A549 (cell line): ENCODE measurements around the gene TIGD6. TPM values are rescaled to one million over a fixed set of nuclear protein-coding genes. Genes with fewer than 3 reads are reported as not detected.

Experiments
- ATAC-seq, 2 experiments: fragments of 200-7000 bp in 1 of 2; fragments of >200 bp in 1 of 2; cut with Nextera tagmentation in 1 of 2; cut with Tn5 transposase in 1 of 2; 3 replicates each; pipeline versions ENCODE4 v1.8.0 to v1.9.1; 2018 to 2020; ENCODE audit warnings: mild to moderate bottlenecking in 1 of 2, moderate library complexity in 1 of 2
- CTCF ChIA-PET: fragments of 300-600 bp; sonication (Branson Sonifier 250); formaldehyde crosslinking; extraction: SDS; loops from one replicate; lab custom pipeline; 2021; ENCODE audit warnings: antibody characterized with exemption, inconsistent platforms; lab: Yijun Ruan, JAX
- POLR2A ChIA-PET: fragments of 350-600 bp; formaldehyde crosslinking; extraction: SDS; loops from one replicate; lab custom pipeline; 2021; ENCODE audit warnings: antibody characterized with exemption, inconsistent platforms; lab: Yijun Ruan, JAX
- DNase-seq, 2 experiments: peaks; one replicate each; pipeline versions ENCODE4 v3.0.0 to v3.0.0-alpha.2; 2011 to 2016; ENCODE audit warnings: low read depth in 1 of 2, low spot score in 1 of 2
- FAIRE-seq: peaks from 2 replicates; lab custom pipeline; 2011; peaks lifted over from hg19 to GRCh38; lab: Jason Lieb, UNC
- H3K27ac ChIP-seq, 2 experiments: fragments of >200 bp; sonication (Bioruptor Twin); formaldehyde crosslinking; 3 replicates each; pipeline ENCODE4 v1.5.1; 2016 to 2017
- H3K4me1 ChIP-seq: fragments of >200 bp; sonication (Bioruptor Twin); formaldehyde crosslinking; 3 replicates; pipeline ENCODE4 v1.6.1; 2016
- H3K4me2 ChIP-seq: fragments of >200 bp; sonication (Bioruptor Twin); formaldehyde crosslinking; 3 replicates; pipeline ENCODE4 v1.6.1; 2016
- H3K4me3 ChIP-seq: fragments of >200 bp; sonication (Bioruptor Twin); formaldehyde crosslinking; 3 replicates; pipeline ENCODE4 v1.5.1; 2016
- H3K9me3 ChIP-seq: fragments of >200 bp; sonication (Bioruptor Twin); formaldehyde crosslinking; 3 replicates; pipeline ENCODE4 v1.6.1; 2016
- BCL3 ChIP-seq: fragments of >200 bp; sonication (Bioruptor Twin); formaldehyde crosslinking; IDR thresholded peaks from 3 replicates; pipeline ENCODE4 v1.6.1; 2016
- CBX8 ChIP-seq: fragments of 200-600 bp; sonication (generic); IDR thresholded peaks from 2 replicates; pipeline ENCODE4 v1.6.1; 2016
- CHD4 ChIP-seq: fragments of 200-600 bp; sonication (generic); IDR thresholded peaks from 2 replicates; pipeline ENCODE4 v1.6.1; 2016; ENCODE audit warnings: antibody characterized with exemption, mild to moderate bottlenecking, borderline replicate concordance
- EHMT2 ChIP-seq: fragments of 200-600 bp; sonication (generic); IDR thresholded peaks from 2 replicates; pipeline ENCODE4 v1.6.1; 2016; ENCODE audit warnings: antibody characterized with exemption, low read depth, mild to moderate bottlenecking, moderate library complexity
- ELK1 ChIP-seq: fragments of 150-350 bp; IDR thresholded peaks from 2 replicates; pipeline ENCODE4 v1.6.1; 2014; ENCODE audit warnings: low read depth, mild to moderate bottlenecking, low read length
- ESRRA ChIP-seq: fragments of 150-350 bp; IDR thresholded peaks from 2 replicates; pipeline ENCODE4 v1.6.1; 2014; ENCODE audit warnings: mild to moderate bottlenecking, low read length, borderline replicate concordance
- FOSL2 ChIP-seq, 2 experiments: fragments of 450-650 bp in 1 of 2; fragments of >200 bp in 1 of 2; sonication (Bioruptor Twin) in 1 of 2; formaldehyde crosslinking; IDR thresholded peaks; 2 replicates each; pipeline versions ENCODE4 v1.5.0 to v1.6.1; 2016 to 2020; ENCODE audit warnings: mild to moderate bottlenecking in 1 of 2, moderate library complexity in 1 of 2
- HDAC2 ChIP-seq: fragments of 200-600 bp; sonication (generic); IDR thresholded peaks from 2 replicates; pipeline ENCODE4 v1.6.1; 2016
- HES2 ChIP-seq: fragments of >200 bp; sonication (Bioruptor Twin); formaldehyde crosslinking; IDR thresholded peaks from 2 replicates; pipeline ENCODE4 v1.6.1; 2016
- HEYL ChIP-seq: fragments of 250-450 bp; sonication (Bioruptor Pico); IDR thresholded peaks from 2 replicates; pipeline ENCODE4 v1.8.0; 2021; ENCODE audit warnings: mild to moderate bottlenecking, moderate library complexity
- HOXA7 ChIP-seq: fragments of 250-450 bp; sonication (Bioruptor Pico); IDR thresholded peaks from 2 replicates; pipeline ENCODE4 v1.5.0; 2020; ENCODE audit warnings: mild to moderate bottlenecking, moderate library complexity
- HOXB13 ChIP-seq: fragments of 250-450 bp; sonication (Bioruptor Pico); IDR thresholded peaks from 2 replicates; pipeline ENCODE4 v1.5.0; 2020; ENCODE audit warnings: low read depth, mild to moderate bottlenecking, moderate library complexity
- JUNB ChIP-seq: fragments of >200 bp; sonication (Bioruptor Twin); formaldehyde crosslinking; IDR thresholded peaks from 2 replicates; pipeline ENCODE4 v1.6.1; 2016
- MAZ ChIP-seq: fragments of 150-350 bp; IDR thresholded peaks from 2 replicates; pipeline ENCODE4 v1.6.1; 2014; ENCODE audit warnings: antibody characterized with exemption, low read depth, low read length, borderline replicate concordance
- MYC ChIP-seq: IDR thresholded peaks from 2 replicates; pipeline ENCODE4 v1.6.1; 2012; ENCODE audit warnings: mild to moderate bottlenecking, inconsistent platforms, low read length, improper control_type of control experiment, borderline replicate concordance
- POLR2AphosphoS2 ChIP-seq: conservative IDR thresholded peaks from 2 replicates; pipeline ENCODE4 v1.6.1; 2012; ENCODE audit warnings: low read length, improper control_type of control experiment, inconsistent platforms
- RARB ChIP-seq: fragments of 250-450 bp; sonication (Bioruptor Pico); IDR thresholded peaks from 2 replicates; pipeline ENCODE4 v1.8.0; 2021; ENCODE audit warnings: mild to moderate bottlenecking, moderate library complexity
- SMC3 ChIP-seq: fragments of >200 bp; sonication (Bioruptor Twin); formaldehyde crosslinking; IDR thresholded peaks from 3 replicates; pipeline ENCODE4 v1.6.1; 2018; ENCODE audit warnings: inconsistent platforms
- USF2 ChIP-seq: fragments of 450-650 bp; IDR thresholded peaks from 2 replicates; pipeline ENCODE4 v1.6.1; 2014; ENCODE audit warnings: antibody characterized with exemption
- ZC3H11A ChIP-seq: fragments of 450-650 bp; IDR thresholded peaks from 2 replicates; pipeline ENCODE4 v1.6.1; 2014; ENCODE audit warnings: antibody characterized with exemption, mild to moderate bottlenecking
- ZFP36 ChIP-seq: fragments of 450-650 bp; IDR thresholded peaks from 2 replicates; pipeline ENCODE4 v1.6.1; 2014; ENCODE audit warnings: borderline replicate concordance; ENCODE audit not compliant: partially characterized antibody
- WGBS: methylation state at CpG from one replicate; pipeline ENCODE4 v1.1.6; 2017; ENCODE audit errors: missing lambda C conversion rate; 5-methylcytosine and 5-hydroxymethylcytosine counted together
- polyA plus RNA-seq, 4 experiments: library from polyadenylated mRNA; depleted of rRNA in 3 of 4; stranded (reverse); fragments of >200 nt; fragmentation: RNase III in 1 of 4; extraction: RNeasy Plus Mini Kit Qiagen cat#74134 plus additional on column Dnase treatment in 1 of 4; gene quantifications; 2 replicates in 3 of 4; 3 replicates in 1 of 4; pipeline ENCODE4 v1.2.3, GENCODE V29; 2011 to 2017
- TF ChIP-seq, protein P1 (sequence below): fragments of >200 bp; sonication (Bioruptor Twin); formaldehyde crosslinking; IDR thresholded peaks from 3 replicates; pipeline ENCODE4 v1.5.1; 2016
- TF ChIP-seq, protein P2 (sequence below): fragments of 200-600 bp; sonication (generic); IDR thresholded peaks from 2 replicates; pipeline ENCODE4 v1.6.1; 2016; ENCODE audit warnings: antibody characterized with exemption, mild to moderate bottlenecking, moderate library complexity

The TIGD6 gene
- polyA plus RNA-seq, 2 of the 4 experiments (the other 2 are of a cell fraction), result 4.3 to 7.3 TPM

DNA sequence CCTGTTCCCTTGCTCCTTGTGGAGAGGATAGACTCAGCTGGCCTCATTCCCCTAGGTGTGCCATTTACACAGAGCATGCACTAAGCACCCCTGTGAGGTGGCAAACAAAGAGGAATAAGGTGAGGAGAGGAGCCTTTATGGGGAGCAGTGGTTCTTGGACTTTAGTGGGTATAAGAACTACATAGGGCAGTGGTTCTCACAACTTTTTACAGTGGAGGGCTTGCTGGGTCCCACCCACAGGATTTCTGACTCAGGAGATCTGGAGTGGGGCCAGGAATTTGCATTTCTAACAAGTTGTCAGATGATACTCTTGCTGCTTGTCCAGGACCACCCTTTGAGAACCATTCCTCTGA lies 43.9 kb upstream of the TIGD6 start:
- H3K4me2 ChIP-seq, result no peak overlapping the region
- CTCF ChIA-PET, result interaction anchor here (1.5 kb wide), 1 partner anchor 10 kb away, joined by 3 read pairs; no protein-coding TSS in a partner anchor
- DNase-seq (no peak), FAIRE-seq (no peak), ATAC-seq (no peak)
- no peak overlapping the region for H3K4me3 ChIP-seq
- no peak for TF ChIP-seq RARB (CRISPR knock-in tag)
- TF ChIP-seq HOXA7 (CRISPR knock-in tag), result no peak
- TF ChIP-seq MYC, result no peak
- TF ChIP-seq ELK1, result no peak
- TF ChIP-seq, protein P1, sequence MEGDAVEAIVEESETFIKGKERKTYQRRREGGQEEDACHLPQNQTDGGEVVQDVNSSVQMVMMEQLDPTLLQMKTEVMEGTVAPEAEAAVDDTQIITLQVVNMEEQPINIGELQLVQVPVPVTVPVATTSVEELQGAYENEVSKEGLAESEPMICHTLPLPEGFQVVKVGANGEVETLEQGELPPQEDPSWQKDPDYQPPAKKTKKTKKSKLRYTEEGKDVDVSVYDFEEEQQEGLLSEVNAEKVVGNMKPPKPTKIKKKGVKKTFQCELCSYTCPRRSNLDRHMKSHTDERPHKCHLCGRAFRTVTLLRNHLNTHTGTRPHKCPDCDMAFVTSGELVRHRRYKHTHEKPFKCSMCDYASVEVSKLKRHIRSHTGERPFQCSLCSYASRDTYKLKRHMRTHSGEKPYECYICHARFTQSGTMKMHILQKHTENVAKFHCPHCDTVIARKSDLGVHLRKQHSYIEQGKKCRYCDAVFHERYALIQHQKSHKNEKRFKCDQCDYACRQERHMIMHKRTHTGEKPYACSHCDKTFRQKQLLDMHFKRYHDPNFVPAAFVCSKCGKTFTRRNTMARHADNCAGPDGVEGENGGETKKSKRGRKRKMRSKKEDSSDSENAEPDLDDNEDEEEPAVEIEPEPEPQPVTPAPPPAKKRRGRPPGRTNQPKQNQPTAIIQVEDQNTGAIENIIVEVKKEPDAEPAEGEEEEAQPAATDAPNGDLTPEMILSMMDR, result no peak
- no peak for TF ChIP-seq CHD4
- TF ChIP-seq HES2, result no peak
- POLR2A ChIA-PET, result no interaction called here
- H3K4me1 ChIP-seq, result no peaks in the 10 kb centered on the region
- H3K9me3 ChIP-seq, result no peaks in the 10 kb centered on the region
- no peak overlapping the region for H3K27ac ChIP-seq

DNA sequence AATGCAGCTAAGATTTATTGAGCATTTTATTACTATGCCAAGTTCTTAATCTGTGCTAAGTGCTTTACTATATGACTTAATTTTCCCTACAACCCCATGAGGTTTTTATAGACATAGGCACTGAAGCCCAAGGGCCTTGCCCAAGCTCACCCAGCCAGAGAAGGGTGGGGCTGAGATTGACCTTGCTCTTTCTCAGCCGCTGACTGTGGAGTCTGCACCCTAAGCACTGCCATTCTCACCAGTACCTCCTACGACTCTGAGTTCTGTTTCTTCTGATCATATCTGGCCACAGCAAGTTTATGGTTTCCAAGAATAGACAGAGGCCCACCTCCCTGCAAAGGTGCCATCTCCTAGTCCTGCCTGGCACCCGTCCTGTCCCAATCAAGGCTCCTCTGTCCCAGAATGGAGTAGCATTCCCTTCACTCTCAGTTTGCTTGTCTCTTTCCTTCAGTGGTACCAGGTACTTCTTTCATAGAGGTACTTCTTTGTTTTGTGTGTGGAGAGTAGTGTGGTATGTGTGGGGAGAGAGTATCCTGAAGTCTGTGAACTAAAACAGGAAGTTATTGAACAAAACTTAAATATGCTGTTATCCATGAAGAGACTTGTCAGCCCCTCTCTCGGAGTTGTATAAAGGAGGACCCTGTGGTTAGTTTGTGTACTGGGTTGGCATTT lies 43.3 kb upstream of the TIGD6 start:
- Histone ChIP-seq H3K27ac (no peak overlapping the region), H3K4me2 (no peak overlapping the region), H3K9me3 (no peaks in the 10 kb centered on the region), H3K4me3 (no peak overlapping the region), H3K4me1 (no peaks in the 10 kb centered on the region)
- ChIA-PET POLR2A (no interaction called here), CTCF (no interaction called here)
- ATAC-seq (no peak), FAIRE-seq (no peak), DNase-seq (no peak)
- TF ChIP-seq ZC3H11A (no peak), ZFP36 (no peak), ESRRA (no peak), POLR2AphosphoS2 (no peak), FOSL2 (IDR thresholded peaks at IDR 0.05) (no peak), FOSL2 (CRISPR knock-in tag; IDR thresholded peaks at IDR 0.05) (no peak), MAZ (no peak), USF2 (no peak), HEYL (CRISPR knock-in tag) (no peak), CBX8 (no peak), HES2 (no peak), HOXB13 (CRISPR knock-in tag) (no peak), BCL3 (no peak), SMC3 (no peak), MYC (no peak), EHMT2 (no peak), HDAC2 (no peak), RARB (CRISPR knock-in tag) (no peak), JUNB (no peak)
- TF ChIP-seq, protein P1, result no peak
- TF ChIP-seq, protein P2, sequence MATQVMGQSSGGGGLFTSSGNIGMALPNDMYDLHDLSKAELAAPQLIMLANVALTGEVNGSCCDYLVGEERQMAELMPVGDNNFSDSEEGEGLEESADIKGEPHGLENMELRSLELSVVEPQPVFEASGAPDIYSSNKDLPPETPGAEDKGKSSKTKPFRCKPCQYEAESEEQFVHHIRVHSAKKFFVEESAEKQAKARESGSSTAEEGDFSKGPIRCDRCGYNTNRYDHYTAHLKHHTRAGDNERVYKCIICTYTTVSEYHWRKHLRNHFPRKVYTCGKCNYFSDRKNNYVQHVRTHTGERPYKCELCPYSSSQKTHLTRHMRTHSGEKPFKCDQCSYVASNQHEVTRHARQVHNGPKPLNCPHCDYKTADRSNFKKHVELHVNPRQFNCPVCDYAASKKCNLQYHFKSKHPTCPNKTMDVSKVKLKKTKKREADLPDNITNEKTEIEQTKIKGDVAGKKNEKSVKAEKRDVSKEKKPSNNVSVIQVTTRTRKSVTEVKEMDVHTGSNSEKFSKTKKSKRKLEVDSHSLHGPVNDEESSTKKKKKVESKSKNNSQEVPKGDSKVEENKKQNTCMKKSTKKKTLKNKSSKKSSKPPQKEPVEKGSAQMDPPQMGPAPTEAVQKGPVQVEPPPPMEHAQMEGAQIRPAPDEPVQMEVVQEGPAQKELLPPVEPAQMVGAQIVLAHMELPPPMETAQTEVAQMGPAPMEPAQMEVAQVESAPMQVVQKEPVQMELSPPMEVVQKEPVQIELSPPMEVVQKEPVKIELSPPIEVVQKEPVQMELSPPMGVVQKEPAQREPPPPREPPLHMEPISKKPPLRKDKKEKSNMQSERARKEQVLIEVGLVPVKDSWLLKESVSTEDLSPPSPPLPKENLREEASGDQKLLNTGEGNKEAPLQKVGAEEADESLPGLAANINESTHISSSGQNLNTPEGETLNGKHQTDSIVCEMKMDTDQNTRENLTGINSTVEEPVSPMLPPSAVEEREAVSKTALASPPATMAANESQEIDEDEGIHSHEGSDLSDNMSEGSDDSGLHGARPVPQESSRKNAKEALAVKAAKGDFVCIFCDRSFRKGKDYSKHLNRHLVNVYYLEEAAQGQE, result no peak
- WGBS, result 85% methylated on average over 4 of the region's 4 CpGs
